Astrocyte (in vitro differentiated cells and primary cell): ENCODE results near the gene C1S. TPM values are rescaled to one million over a fixed set of nuclear protein-coding genes. Genes with fewer than 3 reads are reported as not detected.
A peak's percentile ranks its signal among the peaks of the same experiment; 100 is the strongest.
"Not testable (repeated sequence)": the region's sequence is repeated elsewhere in the genome, so short reads cannot be mapped to it uniquely, and the experiment has no call there.

ENCODE experiments used
- DNase-seq: peaks from one replicate; pipeline ENCODE4 v3.0.0-alpha.2; 2010; ENCODE audit warnings: low read depth
- FAIRE-seq: peaks from 2 replicates; lab custom pipeline; 2011; peaks lifted over from hg19 to GRCh38; lab: Jason Lieb, UNC
- H2AFZ ChIP-seq: 2 replicates; pipeline ENCODE4 v1.6.0; 2012; ENCODE audit warnings: low read depth, low read length, inconsistent platforms
- H3K27ac ChIP-seq: 2 replicates; pipeline ENCODE4 v1.5.1; 2011; ENCODE audit warnings: low read depth, low read length, inconsistent platforms
- H3K27me3 ChIP-seq: 2 replicates; pipeline ENCODE4 v1.6.0; 2011; ENCODE audit warnings: low read length, inconsistent platforms; ENCODE audit not compliant: insufficient read depth
- H3K36me3 ChIP-seq: 2 replicates; pipeline ENCODE4 v1.5.1; 2011; ENCODE audit warnings: low read length, inconsistent platforms; ENCODE audit not compliant: insufficient read depth
- H3K4me1 ChIP-seq: 2 replicates; pipeline ENCODE4 v1.5.1; 2011; ENCODE audit warnings: low read length, inconsistent platforms; ENCODE audit not compliant: insufficient read depth
- H3K4me2 ChIP-seq: 2 replicates; pipeline ENCODE4 v1.6.0; 2012; ENCODE audit warnings: low read length, inconsistent platforms
- H3K4me3 ChIP-seq: 2 replicates; pipeline ENCODE4 v1.5.1; 2011; ENCODE audit warnings: low read depth, mild to moderate bottlenecking, low read length, inconsistent platforms; ENCODE audit not compliant: insufficient read depth
- H3K79me2 ChIP-seq: 2 replicates; pipeline ENCODE4 v1.6.0; 2012; ENCODE audit warnings: mild to moderate bottlenecking, low read length, inconsistent platforms; ENCODE audit not compliant: insufficient read depth
- H3K9ac ChIP-seq: 2 replicates; pipeline ENCODE4 v1.6.0; 2012; ENCODE audit warnings: mild to moderate bottlenecking, low read length, inconsistent platforms
- H3K9me3 ChIP-seq: 2 replicates; pipeline ENCODE4 v1.5.1; 2012; ENCODE audit warnings: low read depth, mild to moderate bottlenecking, low read length, inconsistent platforms; ENCODE audit not compliant: insufficient read depth
- H4K20me1 ChIP-seq: 2 replicates; pipeline ENCODE4 v1.6.0; 2012; ENCODE audit warnings: low read length, inconsistent platforms; ENCODE audit not compliant: insufficient read depth
- H3K27ac Mint-ChIP-seq: one replicate; pipeline ENCODE4 v1.8.0; 2021; ENCODE audit warnings: mild to moderate bottlenecking, mixed read lengths; ENCODE audit not compliant: unreplicated experiment
- H3K27me3 Mint-ChIP-seq: one replicate; pipeline ENCODE4 v1.8.0; 2021; ENCODE audit warnings: low read depth, mixed read lengths; ENCODE audit not compliant: unreplicated experiment
- H3K36me3 Mint-ChIP-seq: one replicate; pipeline ENCODE4 v1.8.0; 2021; ENCODE audit warnings: low read depth, mixed read lengths; ENCODE audit not compliant: unreplicated experiment
- H3K4me1 Mint-ChIP-seq: one replicate; pipeline ENCODE4 v1.8.0; 2021; ENCODE audit warnings: low read depth, mixed read lengths; ENCODE audit not compliant: unreplicated experiment
- H3K4me3 Mint-ChIP-seq: one replicate; pipeline ENCODE4 v1.8.0; 2021; ENCODE audit warnings: mild to moderate bottlenecking, moderate library complexity, mixed read lengths; ENCODE audit not compliant: unreplicated experiment
- H3K9me3 Mint-ChIP-seq: one replicate; pipeline ENCODE4 v1.8.0; 2021; ENCODE audit warnings: mild to moderate bottlenecking, mixed read lengths; ENCODE audit not compliant: unreplicated experiment
- EZH2 ChIP-seq: IDR thresholded peaks from 2 replicates; pipeline ENCODE4 v1.6.1; 2012; ENCODE audit warnings: mild to moderate bottlenecking, low read length, inconsistent platforms; ENCODE audit not compliant: insufficient read depth
- total RNA-seq: library from RNA; stranded (reverse); gene quantifications from 2 replicates; pipeline ENCODE4 v1.2.1, GENCODE V29; 2021
- TF ChIP-seq, protein P1 (sequence below): IDR thresholded peaks from 2 replicates; pipeline ENCODE4 v1.5.1; 2011; ENCODE audit warnings: low read depth, mild to moderate bottlenecking, inconsistent platforms, low read length, moderate library complexity; ENCODE audit not compliant: insufficient read depth

C1S gene
- total RNA-seq, 1 donor from 2014 or later: 5.2 TPM

DNA sequence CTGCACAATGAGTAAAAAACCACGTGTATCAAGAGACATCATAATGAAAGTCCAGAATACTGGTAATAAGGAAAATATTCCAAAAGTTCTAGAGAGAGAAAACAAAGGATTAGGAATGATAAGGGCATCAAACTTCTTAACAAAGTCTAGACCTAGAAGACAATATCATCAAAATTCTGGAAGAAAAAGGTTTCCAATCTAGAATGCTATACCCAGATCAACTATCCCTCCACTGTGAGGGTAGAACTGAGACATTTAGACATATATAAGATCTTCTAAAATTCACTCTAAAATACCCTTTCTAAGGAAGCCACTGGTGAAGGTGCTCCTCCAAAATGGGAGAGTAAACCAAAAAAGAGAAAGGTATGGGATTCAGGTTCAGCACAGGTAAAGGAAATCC is 45.6 kb downstream of the C1S start:
- TF ChIP-seq, protein P1, sequence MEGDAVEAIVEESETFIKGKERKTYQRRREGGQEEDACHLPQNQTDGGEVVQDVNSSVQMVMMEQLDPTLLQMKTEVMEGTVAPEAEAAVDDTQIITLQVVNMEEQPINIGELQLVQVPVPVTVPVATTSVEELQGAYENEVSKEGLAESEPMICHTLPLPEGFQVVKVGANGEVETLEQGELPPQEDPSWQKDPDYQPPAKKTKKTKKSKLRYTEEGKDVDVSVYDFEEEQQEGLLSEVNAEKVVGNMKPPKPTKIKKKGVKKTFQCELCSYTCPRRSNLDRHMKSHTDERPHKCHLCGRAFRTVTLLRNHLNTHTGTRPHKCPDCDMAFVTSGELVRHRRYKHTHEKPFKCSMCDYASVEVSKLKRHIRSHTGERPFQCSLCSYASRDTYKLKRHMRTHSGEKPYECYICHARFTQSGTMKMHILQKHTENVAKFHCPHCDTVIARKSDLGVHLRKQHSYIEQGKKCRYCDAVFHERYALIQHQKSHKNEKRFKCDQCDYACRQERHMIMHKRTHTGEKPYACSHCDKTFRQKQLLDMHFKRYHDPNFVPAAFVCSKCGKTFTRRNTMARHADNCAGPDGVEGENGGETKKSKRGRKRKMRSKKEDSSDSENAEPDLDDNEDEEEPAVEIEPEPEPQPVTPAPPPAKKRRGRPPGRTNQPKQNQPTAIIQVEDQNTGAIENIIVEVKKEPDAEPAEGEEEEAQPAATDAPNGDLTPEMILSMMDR: no peak
- H3K36me3 Mint-ChIP-seq: peaks cover 13% of the 10 kb centered on the region
- Histone ChIP-seq H2AFZ (no peak overlapping the region), H3K4me2 (no peak overlapping the region), H3K27ac (no peak overlapping the region), H3K27me3 (no peaks in the 10 kb centered on the region), H4K20me1 (peaks cover 9% of the 10 kb centered on the region), H3K9me3 (no peaks in the 10 kb centered on the region), H3K4me3 (no peak overlapping the region), H3K4me1 (peaks cover 10% of the 10 kb centered on the region), H3K36me3 (no peaks in the 10 kb centered on the region), H3K79me2 (peaks cover 7% of the 10 kb centered on the region), H3K9ac (no peak overlapping the region)
- FAIRE-seq (no peak), DNase-seq (no peak)
- no peak overlapping the region for H3K4me3 Mint-ChIP-seq
- peaks cover 2% of the 10 kb centered on the region for H3K4me1 Mint-ChIP-seq
- H3K27ac Mint-ChIP-seq: no peak overlapping the region
- peaks cover 9% of the 10 kb centered on the region for H3K27me3 Mint-ChIP-seq
- H3K9me3 Mint-ChIP-seq: peaks cover 7% of the 10 kb centered on the region

DNA sequence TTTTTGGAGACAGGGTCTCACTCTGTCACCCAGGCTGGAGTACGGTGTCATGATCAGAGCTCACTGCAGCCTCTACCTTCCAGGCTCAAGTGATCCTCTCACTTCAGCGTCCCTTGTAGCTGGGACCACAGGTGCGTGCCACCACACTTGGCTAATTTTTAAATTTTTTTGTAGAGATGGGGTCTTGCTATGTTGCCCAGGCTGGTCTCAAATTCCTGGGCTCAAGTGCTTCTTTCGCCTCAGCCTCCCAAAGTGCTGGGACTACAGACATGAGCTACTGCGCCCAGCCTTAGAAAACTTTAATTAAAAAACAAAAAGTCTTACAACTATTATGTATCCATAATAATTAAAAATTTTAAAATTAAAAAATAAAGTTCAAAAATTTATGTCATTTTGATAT is 46.7 kb downstream of the C1S start:
- not testable (repeated sequence) for H2AFZ ChIP-seq, H3K36me3 Mint-ChIP-seq, H3K4me3 Mint-ChIP-seq, H3K4me3 ChIP-seq, H3K79me2 ChIP-seq, H3K36me3 ChIP-seq, H3K9ac ChIP-seq, H3K4me1 ChIP-seq, H3K27ac Mint-ChIP-seq, H4K20me1 ChIP-seq, H3K9me3 ChIP-seq, H3K27me3 ChIP-seq, FAIRE-seq, DNase-seq, H3K4me2 ChIP-seq, H3K4me1 Mint-ChIP-seq, H3K9me3 Mint-ChIP-seq, H3K27ac ChIP-seq, H3K27me3 Mint-ChIP-seq

DNA sequence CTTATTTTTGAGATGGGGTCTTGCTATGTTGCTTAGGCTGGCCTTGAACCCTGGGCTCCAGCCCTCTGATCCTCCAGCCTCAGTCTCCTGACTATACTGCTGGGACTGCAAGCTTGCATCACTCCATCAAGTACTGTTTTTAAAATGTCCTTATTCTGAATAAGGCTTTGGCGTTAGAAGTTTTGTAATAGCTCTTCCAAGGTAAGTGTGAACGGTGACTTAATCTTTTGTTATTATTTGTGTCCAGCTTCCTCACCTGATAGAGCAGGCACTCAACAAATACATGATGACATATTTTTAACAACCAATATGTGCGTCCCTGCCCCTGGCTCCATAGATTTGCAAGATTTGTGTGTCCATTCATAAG is 47.1 kb downstream of the C1S start:
- Mint-ChIP-seq H3K36me3 (peaks cover 10% of the 10 kb centered on the region), H3K27ac (no peak overlapping the region), H3K4me1 (peaks cover 2% of the 10 kb centered on the region), H3K9me3 (peaks cover 4% of the 10 kb centered on the region), H3K27me3 (peaks cover 5% of the 10 kb centered on the region), H3K4me3 (peak overlapping the region; percentile 86)
- H3K79me2 ChIP-seq: peaks cover 7% of the 10 kb centered on the region
- peak overlapping the region; percentile 82 for H2AFZ ChIP-seq
- FAIRE-seq (no peak), DNase-seq (no peak)
- TF ChIP-seq, protein P1: no peak
- no peak for TF ChIP-seq EZH2
- H3K9ac ChIP-seq: peak overlapping the region; percentile 92
- peak overlapping the region; percentile 96 for H3K4me2 ChIP-seq
- H3K27ac ChIP-seq: no peak overlapping the region
- no peaks in the 10 kb centered on the region for H3K27me3 ChIP-seq
- H3K4me3 ChIP-seq: peak overlapping the region; percentile 75
- H4K20me1 ChIP-seq: peaks cover 4% of the 10 kb centered on the region
- H3K36me3 ChIP-seq: no peaks in the 10 kb centered on the region
- H3K9me3 ChIP-seq: no peaks in the 10 kb centered on the region
- peaks cover 10% of the 10 kb centered on the region for H3K4me1 ChIP-seq
